Hematopoietic multipotent progenitor cell treated with erythropoietin and hydrocortisone succinate and interleukin-3 and kit ligand, for 4 days (in vitro differentiated cells): ENCODE results near the gene SLC15A5.
A peak's percentile ranks its signal among the peaks of the same experiment; 100 is the strongest.

Experiments used
- DNase-seq: peaks from one replicate; pipeline ENCODE4 v3.0.0-alpha.2; 2015

Gene SLC15A5

DNA sequence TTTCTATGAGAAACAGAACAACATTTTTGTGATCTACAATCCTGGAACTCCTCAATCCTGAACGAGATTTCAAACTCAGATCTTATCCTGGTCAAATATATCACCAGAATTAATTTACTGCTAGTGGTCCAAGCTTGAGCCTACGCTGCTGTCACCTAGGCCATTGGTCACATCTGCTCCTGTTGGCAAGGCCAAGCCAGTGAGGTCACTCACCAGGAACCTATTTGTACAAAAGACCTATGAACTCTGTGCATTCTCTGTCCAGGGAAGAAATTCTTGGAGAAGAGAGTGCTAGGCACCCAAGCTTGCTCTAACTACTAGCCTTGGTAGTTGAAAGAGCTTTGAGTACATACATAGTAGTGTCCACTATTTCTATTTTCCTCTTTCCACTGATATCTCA, 106.1 kb downstream of the SLC15A5 start:
- no peak for DNase-seq

DNA sequence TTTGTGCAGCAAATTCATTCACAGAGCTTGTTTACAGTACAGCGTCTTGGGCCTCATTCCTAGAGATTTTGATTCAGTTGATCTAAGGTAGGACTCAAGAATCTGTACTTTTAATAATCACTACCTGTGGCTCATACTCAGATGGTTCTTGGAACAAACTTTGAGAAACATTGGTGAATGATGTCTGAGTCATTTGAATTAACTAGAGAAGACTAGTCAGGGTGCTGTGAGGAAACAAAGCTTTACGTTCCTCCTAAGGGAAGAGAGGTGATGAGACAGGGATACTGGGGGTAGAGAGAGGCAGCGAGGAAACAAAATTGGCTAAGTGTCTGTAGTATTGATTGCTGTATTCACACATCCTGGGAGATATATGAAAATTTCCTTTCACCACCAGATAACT, 109.4 kb downstream of the SLC15A5 start:
- DNase-seq: no peak

DNA sequence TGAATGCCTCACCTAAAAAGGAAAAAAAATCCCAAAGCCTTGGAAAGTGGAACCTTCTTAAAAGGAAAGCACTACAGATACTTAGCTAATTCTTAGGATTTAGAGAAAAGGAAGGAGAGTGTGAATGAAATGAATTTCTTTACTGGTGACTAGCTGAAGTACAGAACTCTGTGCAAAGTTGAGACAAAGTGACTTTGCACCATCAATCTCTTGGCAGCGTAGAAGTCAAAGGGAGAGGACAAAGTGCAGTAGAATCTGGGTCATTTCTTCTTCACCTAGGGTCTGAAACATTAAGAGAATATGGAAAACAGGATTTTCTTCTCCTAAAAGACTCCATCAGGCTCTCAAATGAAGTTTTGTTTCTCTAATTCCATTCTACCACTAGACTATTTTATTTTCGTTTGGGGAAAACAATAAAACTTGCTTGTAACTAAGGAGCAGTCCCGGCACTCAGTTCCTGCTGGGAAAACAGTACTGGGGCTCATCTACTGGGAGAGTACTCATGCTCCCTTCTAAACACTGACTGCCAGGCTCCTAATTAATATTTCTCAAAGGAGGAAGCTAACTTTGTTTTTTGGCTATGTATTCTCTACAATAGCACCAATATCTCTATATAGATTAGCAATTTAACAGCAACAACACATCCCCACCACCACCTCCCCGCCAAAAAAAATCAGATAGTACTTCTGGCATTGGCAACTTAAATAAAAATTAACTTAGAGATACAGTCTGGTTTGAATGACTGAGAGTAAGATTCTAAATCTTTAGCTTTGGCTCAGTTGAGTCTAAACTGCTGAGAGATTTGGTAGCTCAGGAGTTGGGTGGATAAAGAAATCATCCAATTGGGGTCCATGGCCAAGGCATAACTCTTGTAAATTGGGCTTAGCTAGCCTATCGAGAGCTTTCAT, 110.7 kb downstream of the SLC15A5 start:
- no peak for DNase-seq

DNA sequence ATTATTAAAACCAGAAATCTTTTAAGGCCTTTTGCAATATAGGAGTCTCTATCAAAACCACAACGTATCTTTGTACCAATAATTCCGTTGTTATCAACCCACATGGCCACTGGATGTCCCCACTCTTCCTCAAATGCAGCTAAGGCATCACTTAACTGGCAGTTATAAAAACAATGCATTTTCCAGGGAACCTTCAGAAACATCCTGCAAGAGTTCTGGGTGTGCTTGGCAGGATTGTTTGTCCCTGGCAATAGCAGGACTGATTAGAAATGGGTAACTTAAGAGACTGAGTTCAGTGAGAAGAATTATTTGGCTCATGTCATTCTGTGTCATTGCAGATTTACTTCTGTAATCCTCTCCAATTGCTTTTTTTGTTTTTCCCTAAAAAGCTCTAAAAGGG, 112.0 kb downstream of the SLC15A5 start:
- DNase-seq: peak; percentile 69

DNA sequence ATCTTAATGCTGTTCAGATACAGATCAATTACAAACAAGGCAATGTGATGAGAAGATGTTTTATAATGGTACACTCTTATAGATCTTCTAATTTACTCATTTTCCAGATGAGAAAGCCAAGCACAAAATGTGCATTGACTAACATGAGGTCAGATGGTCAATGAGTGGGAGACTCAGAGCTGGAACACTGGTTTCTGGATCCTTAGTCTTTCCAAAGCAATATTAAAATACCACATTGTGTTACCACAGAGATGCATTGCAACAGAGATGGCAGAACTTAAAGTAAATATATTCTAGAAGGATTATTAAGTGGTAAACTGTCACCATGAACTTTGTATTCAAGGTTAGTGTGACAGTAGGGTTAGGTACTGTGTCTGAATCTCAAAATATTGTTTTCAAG, 113.6 kb downstream of the SLC15A5 start:
- no peak for DNase-seq

DNA sequence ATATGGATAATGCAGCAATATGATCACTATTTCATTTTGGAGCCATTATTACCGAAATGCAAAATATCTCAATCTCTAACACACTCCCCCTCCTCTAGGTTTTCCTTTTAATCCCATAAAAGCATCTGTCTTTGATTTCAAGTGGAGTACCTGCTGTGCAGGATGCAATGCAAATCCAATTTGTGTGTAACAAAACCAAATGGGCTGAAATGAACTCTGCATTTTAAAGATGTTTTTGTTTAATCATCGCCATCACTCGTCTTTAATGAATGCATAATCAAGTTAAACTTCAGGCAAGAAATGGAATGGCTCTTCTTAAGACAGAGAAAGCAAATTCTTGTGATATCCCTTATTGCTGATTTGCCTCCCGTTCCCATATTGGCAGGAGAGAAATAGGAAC, 114.3 kb downstream of the SLC15A5 start:
- no peak for DNase-seq

DNA sequence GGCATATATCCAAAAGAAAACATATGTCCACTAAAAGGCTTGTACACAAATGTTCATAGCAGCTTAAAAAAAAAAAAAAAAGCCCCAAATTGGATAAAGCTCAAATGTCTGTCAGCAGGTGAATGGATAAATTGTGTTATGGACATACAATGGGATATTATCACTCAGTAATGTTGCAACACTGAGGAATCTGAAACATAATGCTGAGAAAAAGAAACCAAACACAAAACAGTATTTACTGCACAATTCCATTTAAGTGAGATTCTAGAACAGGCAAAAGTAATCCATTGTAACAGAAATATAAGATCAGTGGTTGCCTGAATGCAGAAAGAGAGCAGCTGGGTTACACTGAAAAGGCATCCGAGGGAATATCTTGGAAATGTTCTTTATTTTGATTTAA, 117.9 kb downstream of the SLC15A5 start:
- DNase-seq: no peak

DNA sequence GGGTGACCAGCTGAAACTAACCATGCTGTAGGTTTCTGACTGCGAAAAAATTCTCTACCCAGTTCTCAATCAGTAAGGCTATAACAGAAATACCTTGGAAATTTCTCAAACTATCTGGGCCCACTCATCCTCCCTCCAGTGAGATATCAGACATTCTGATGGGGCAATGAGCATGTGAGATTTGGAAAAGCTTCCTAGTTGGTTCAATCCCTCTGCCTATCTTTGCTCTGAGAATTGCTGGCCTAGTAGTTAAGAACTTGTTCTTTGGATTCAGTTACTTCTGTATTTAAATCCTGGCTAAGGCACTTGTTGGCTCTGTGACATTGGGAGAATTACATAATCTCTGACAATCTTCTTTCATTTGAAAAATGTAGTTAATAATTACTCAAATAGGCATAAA, 119.4 kb downstream of the SLC15A5 start:
- no peak for DNase-seq

DNA sequence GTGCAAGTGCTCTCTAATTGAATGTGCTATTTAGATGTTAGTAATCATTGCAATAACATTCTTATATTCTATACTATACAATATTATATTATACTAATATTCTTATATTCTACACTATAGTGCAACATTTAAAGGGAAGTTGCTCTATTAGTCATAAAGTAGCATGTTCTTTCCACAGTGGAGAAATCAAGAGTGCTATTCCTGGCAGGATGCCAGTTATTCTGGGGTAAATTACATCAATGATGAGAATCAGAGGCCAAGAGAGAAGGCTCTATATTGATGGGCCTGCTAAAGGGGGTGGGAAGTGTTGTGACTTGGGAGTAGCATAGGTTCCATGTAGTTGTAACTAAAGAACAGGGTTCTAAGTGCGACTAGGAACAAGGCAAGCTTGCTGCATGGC, 121.5 kb downstream of the SLC15A5 start:
- peak; percentile 9 for DNase-seq

DNA sequence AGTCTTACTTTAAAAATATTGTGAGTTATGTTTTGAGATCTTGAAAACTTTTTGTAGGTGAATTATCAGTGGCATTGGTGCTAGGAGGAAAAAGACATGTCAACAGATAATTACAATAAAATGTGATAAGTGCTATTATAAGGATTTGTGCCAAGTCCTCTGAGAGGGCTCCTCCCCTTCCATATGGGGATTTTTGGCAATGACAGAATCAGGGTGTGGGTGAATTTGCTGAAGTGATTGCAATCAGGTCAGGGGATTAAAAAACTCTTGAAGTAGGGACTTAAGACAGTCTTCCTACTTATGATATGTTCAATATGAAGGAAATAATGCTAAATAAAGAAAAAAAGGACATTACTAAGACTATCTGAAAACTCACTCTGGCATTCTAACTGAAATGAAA, 122.5 kb downstream of the SLC15A5 start:
- no peak for DNase-seq

DNA sequence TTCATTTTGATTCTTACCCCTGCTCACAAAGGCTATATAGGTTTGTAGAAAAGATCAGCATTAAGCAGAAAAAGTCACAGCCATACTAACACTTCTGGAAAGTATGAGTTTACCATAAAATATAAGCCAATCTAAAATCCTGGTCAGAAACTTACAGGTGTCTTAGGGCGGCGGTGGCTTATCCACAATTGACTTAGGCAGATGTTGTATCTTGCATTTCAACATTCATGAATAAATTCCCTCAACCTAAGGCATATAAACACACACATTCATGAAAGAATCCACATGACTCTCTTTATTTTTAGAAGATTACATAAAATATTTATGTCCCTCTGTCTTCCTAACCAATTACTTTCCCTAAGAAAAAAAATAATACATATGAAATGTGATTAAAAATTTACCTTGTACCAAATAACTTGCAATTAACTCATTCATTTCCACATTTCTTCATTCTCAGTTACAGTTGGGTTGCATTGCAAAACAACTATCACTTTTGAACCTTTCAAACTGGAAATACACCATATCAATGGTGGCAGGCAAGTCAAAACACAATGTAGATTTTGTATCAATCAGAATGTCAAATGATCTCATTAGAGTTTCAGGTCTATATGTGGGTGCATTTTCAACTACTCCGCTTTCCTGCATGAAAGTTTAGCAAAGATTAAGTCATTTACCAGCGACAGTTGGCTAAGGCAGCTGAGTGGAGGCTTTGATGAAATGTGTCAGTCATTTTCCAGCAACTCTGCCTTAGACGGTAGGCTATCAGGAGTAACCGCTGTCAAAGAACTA, 124.4 kb downstream of the SLC15A5 start:
- no peak for DNase-seq

DNA sequence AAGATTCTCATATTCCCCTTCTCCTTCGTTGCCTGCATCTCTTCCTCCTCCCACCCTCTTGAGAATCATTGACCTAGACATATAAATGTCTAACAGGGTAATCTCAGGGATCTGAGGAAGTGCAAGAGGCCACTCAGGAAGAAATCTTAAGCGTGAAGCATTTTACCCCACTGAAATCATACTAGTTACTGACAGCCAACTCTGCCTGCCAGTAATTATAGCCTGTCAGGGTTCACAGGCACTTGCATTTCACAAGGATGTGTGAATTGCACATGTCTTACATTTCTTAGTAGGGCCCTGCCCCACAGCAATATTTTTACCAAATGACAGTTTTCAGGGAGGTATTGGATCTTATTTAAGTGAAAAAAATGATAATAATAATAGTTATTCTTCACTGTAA, 127.2 kb downstream of the SLC15A5 start:
- DNase-seq: peak; percentile 7

DNA sequence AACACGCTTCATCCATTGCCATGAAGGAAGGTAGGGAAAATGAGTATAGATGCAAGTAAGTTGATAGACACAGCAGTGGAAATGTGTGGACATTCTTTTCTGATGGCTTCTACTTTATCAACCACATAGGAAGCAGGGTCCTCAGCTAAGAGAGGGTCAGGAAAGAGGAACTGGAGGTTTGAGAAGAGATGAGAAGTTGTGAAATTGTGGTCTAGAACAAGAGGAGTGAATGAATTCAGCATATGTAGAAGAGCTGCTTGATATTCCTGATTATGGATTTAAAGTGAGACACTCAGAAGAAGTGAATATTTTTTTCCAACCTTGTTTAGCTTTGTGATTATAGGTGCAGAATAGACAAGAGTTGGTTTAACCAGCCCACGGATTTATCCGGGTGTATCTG, 128.5 kb downstream of the SLC15A5 start:
- peak; percentile 83 for DNase-seq
